HepG2 (cell line): ENCODE measurements around the gene SLC24A4. TPM values are rescaled to one million over a fixed set of nuclear protein-coding genes. Genes with fewer than 3 reads are reported as not detected.

Experiments used
- ATAC-seq: fragments of 200-7000 bp; cut with Tn5 transposase; 3 replicates; pipeline ENCODE4 v1.9.1; 2020; ENCODE audit warnings: mild to moderate bottlenecking, moderate library complexity
- BruUV-seq: library from RNA; stranded (reverse); fragments of 400-500 nt; replicated peaks from 2 replicates; lab custom pipeline; 2021; lab: Mats Ljungman, UMichigan
- CTCF ChIA-PET: fragments of 300-600 bp; formaldehyde crosslinking; extraction: SDS; loops from one replicate; lab custom pipeline; 2021; ENCODE audit warnings: low total read pairs, inconsistent platforms, low intra/inter-chr PET ratio; lab: Yijun Ruan, JAX
- POLR2A ChIA-PET: fragments of 350-600 bp; sonication (Branson Sonifier 250); formaldehyde crosslinking; loops from one replicate; lab custom pipeline; 2020; ENCODE audit warnings: antibody characterized with exemption, inconsistent platforms; lab: Yijun Ruan, JAX
- DNase-seq: peaks from one replicate; pipeline ENCODE4 v3.0.0-alpha.2; 2015; ENCODE audit warnings: low spot score
- FAIRE-seq: peaks from 3 replicates; lab custom pipeline; 2011; peaks lifted over from hg19 to GRCh38; lab: Jason Lieb, UNC
- H2AFZ ChIP-seq: one replicate; pipeline ENCODE4 v1.6.1; 2011; ENCODE audit warnings: low read length, inconsistent platforms
- H3K27ac ChIP-seq: fragments of 300-600 bp; 3 replicates; pipeline ENCODE4 v1.8.0; 2011; ENCODE audit warnings: mixed run types, mild to moderate bottlenecking, mixed read lengths, low read length, inconsistent platforms; ENCODE audit not compliant: insufficient read depth; ENCODE audit errors: extremely low read length
- H3K27me3 ChIP-seq, 2 experiments: fragments of 200-600 bp in 1 of 2; 2 replicates in 1 of 2; 3 replicates in 1 of 2; pipeline versions ENCODE4 v1.6.0 to v1.8.0; 2011; ENCODE audit warnings: low read length in 2 of 2, mild to moderate bottlenecking in 2 of 2, moderate library complexity in 2 of 2, inconsistent platforms in 1 of 2; ENCODE audit not compliant: insufficient read depth in 2 of 2, control insufficient read depth in 1 of 2
- H3K36me3 ChIP-seq, 2 experiments: fragments of 200-600 bp in 1 of 2; replicated peaks in 1 of 2; 2 replicates in 1 of 2; 3 replicates in 1 of 2; pipeline versions ENCODE4 v1.5.1 to v1.8.0; 2011; ENCODE audit warnings: low read length in 2 of 2, inconsistent platforms in 1 of 2; ENCODE audit not compliant: insufficient read depth in 2 of 2, control insufficient read depth in 1 of 2
- H3K4me1 ChIP-seq: 2 replicates; pipeline ENCODE4 v1.5.1; 2012; ENCODE audit warnings: low read length, inconsistent platforms; ENCODE audit not compliant: insufficient read depth
- H3K4me2 ChIP-seq: 2 replicates; pipeline ENCODE4 v1.6.0; 2011; ENCODE audit warnings: low read depth, low read length, inconsistent platforms
- H3K4me3 ChIP-seq, 3 experiments: fragments of 200-600 bp in 1 of 3; sonication (generic), shearing (Covaris generic) in 1 of 3; replicated peaks in 1 of 3; 2 replicates each; pipeline ENCODE4 v1.5.1; 2011 to 2016; ENCODE audit warnings: low read length in 3 of 3, inconsistent platforms in 2 of 3, low read depth in 2 of 3, mild to moderate bottlenecking in 2 of 3, control low read depth in 1 of 3, mixed read lengths in 1 of 3; ENCODE audit not compliant: insufficient read depth in 1 of 3
- H3K79me2 ChIP-seq: one replicate; pipeline ENCODE4 v1.6.1; 2011; ENCODE audit warnings: low read length, inconsistent platforms; ENCODE audit not compliant: insufficient read depth
- H3K9ac ChIP-seq: 2 replicates; pipeline ENCODE4 v1.6.0; 2011; ENCODE audit warnings: mild to moderate bottlenecking, low read depth, low read length, inconsistent platforms; ENCODE audit not compliant: insufficient read depth
- H3K9me3 ChIP-seq: 2 replicates; pipeline ENCODE4 v1.5.1; 2012; ENCODE audit warnings: mild to moderate bottlenecking, low read length
- H4K20me1 ChIP-seq: 2 replicates; pipeline ENCODE4 v1.6.0; 2011; ENCODE audit warnings: inconsistent platforms, mild to moderate bottlenecking, low read length, moderate library complexity; ENCODE audit not compliant: insufficient read depth
- CEBPB ChIP-seq: IDR thresholded peaks from 2 replicates; pipeline ENCODE4 v1.6.1; 2011; ENCODE audit warnings: low read depth, low read length, improper control_type of control experiment, borderline replicate concordance
- FOXK1 ChIP-seq: sonication (generic); formaldehyde crosslinking; IDR thresholded peaks from 2 replicates; pipeline ENCODE4 v1.4.0; 2020; ENCODE audit warnings: low read depth, missing genetic modification reagents, borderline replicate concordance
- GATAD2A ChIP-seq: IDR thresholded peaks from 2 replicates; pipeline ENCODE4 v1.6.1; 2016
- GPBP1L1 ChIP-seq: sonication (generic); formaldehyde crosslinking; IDR thresholded peaks from 2 replicates; pipeline ENCODE4 v1.5.0; 2020; ENCODE audit warnings: mild to moderate bottlenecking, missing genetic modification reagents
- MYC ChIP-seq: sonication (generic); formaldehyde crosslinking; IDR thresholded peaks from 2 replicates; pipeline ENCODE4 v1.9.0; 2021; ENCODE audit warnings: missing genetic modification reagents, borderline replicate concordance
- NFYC ChIP-seq: IDR thresholded peaks from 2 replicates; pipeline ENCODE4 v1.6.1; 2016; ENCODE audit warnings: missing genetic modification reagents, missing compliant biosample characterization
- REL ChIP-seq: sonication (generic); formaldehyde crosslinking; conservative IDR thresholded peaks from 2 replicates; pipeline ENCODE4 v1.8.0; 2022; ENCODE audit warnings: mild to moderate bottlenecking, missing genetic modification reagents, moderate library complexity
- SAFB2 ChIP-seq: sonication (generic); formaldehyde crosslinking; IDR thresholded peaks from 2 replicates; pipeline ENCODE4 v1.5.1; 2020; ENCODE audit warnings: missing genetic modification reagents, low read depth, mild to moderate bottlenecking, borderline replicate concordance
- SOX13 ChIP-seq, 3 experiments: fragments of 450-650 bp in 1 of 3; sonication (generic) in 1 of 3; formaldehyde crosslinking in 1 of 3; IDR thresholded peaks in 2 of 3; conservative IDR thresholded peaks in 1 of 3; 2 replicates each; pipeline versions ENCODE4 v1.5.0 to v1.6.1; 2016 to 2020; ENCODE audit warnings: antibody characterized with exemption in 1 of 3, mild to moderate bottlenecking in 1 of 3, missing compliant biosample characterization in 1 of 3, missing genetic modification reagents in 1 of 3, moderate library complexity in 1 of 3
- SOX6 ChIP-seq, 2 experiments: fragments of 450-650 bp in 1 of 2; sonication (generic) in 1 of 2; formaldehyde crosslinking in 1 of 2; IDR thresholded peaks; 2 replicates each; pipeline versions ENCODE4 v1.4.0 to v1.6.1; 2017 to 2020; ENCODE audit warnings: antibody characterized with exemption in 1 of 2, mild to moderate bottlenecking in 1 of 2, missing genetic modification reagents in 1 of 2
- THYN1 ChIP-seq: sonication (generic); formaldehyde crosslinking; IDR thresholded peaks from 2 replicates; pipeline ENCODE4 v1.8.1; 2023; ENCODE audit warnings: low read depth, mild to moderate bottlenecking, moderate library complexity, missing genetic modification reagents, borderline replicate concordance
- ZIK1 ChIP-seq: sonication (generic); formaldehyde crosslinking; IDR thresholded peaks from 2 replicates; pipeline ENCODE4 v1.5.0; 2020; ENCODE audit warnings: mild to moderate bottlenecking, low read depth, missing genetic modification reagents, borderline replicate concordance
- ZNF296 ChIP-seq: sonication (generic); formaldehyde crosslinking; conservative IDR thresholded peaks from 2 replicates; pipeline ENCODE4 v1.5.0; 2020; ENCODE audit warnings: mild to moderate bottlenecking, missing genetic modification reagents
- ZNF644 ChIP-seq: IDR thresholded peaks from 2 replicates; pipeline ENCODE4 v1.6.1; 2016; ENCODE audit warnings: low read depth
- ZNF781 ChIP-seq: sonication (generic); formaldehyde crosslinking; IDR thresholded peaks from 2 replicates; pipeline ENCODE4 v1.5.1; 2020; ENCODE audit warnings: borderline replicate concordance, mild to moderate bottlenecking, missing genetic modification reagents; ENCODE audit errors: not compliant biosample characterization
- ZSCAN25 ChIP-seq: sonication (generic); formaldehyde crosslinking; IDR thresholded peaks from 2 replicates; pipeline ENCODE4 v1.8.0; 2022; ENCODE audit warnings: mild to moderate bottlenecking, missing genetic modification reagents
- WGBS: methylation state at CpG from one replicate; pipeline ENCODE4 v1.1.6; 2017; ENCODE audit warnings: low lambda C conversion rate; 5-methylcytosine and 5-hydroxymethylcytosine counted together
- in situ Hi-C: cut with HindIII; loops from 2 replicates; pipeline ENCODE4 v1.10.0; 2017; ENCODE audit warnings: low pct_unique_long_range_greater_than_20kb; ENCODE audit not compliant: extremely low pct_ligation_motif_present
- intact Hi-C: fragments of 100-400 bp; cut with micrococcal nuclease; formaldehyde crosslinking; loops from one replicate; pipeline ENCODE4 v1.10.0; 2022; ENCODE audit not compliant: unreplicated experiment
- polyA plus RNA-seq, 8 experiments: library from polyadenylated mRNA; depleted of rRNA in 3 of 8; stranded (reverse) in 7 of 8; unstranded in 1 of 8; fragments of >200 nt; fragmentation: Illumina TruSeq in 4 of 8; extraction: Trizol in 4 of 8; gene quantifications; 2 replicates each; pipeline versions ENCODE4 v1.2.1 to v1.2.3, GENCODE V29; 2011 to 2016; ENCODE audit warnings: low read depth in 4 of 8, missing spikeins in 1 of 8, mixed read lengths in 1 of 8; ENCODE audit not compliant: insufficient read depth in 1 of 8
- total RNA-seq, 5 experiments: library from RNA; depleted of rRNA; stranded (reverse); fragments of >200 nt; fragmentation: Illumina TruSeq; extraction: Trizol; gene quantifications; 2 replicates each; pipeline ENCODE4 v1.2.3, GENCODE V29; 2016; ENCODE audit warnings: low read depth in 1 of 5
- TF ChIP-seq, protein P1 (sequence below), 2 experiments: fragments of 450-650 bp in 1 of 2; sonication (generic) in 1 of 2; formaldehyde crosslinking; IDR thresholded peaks; 2 replicates each; pipeline versions ENCODE4 v1.5.0 to v1.8.0; 2020 to 2022; ENCODE audit warnings: mild to moderate bottlenecking in 1 of 2, missing genetic modification reagents in 1 of 2
- TF ChIP-seq, protein P2 (sequence below): sonication (generic); formaldehyde crosslinking; IDR thresholded peaks from 2 replicates; pipeline ENCODE4 v1.8.0; 2022; ENCODE audit warnings: mild to moderate bottlenecking, missing genetic modification reagents

The SLC24A4 gene
- total and polyA plus RNA-seq, 2 of the 13 experiments (the other 11 are each of a cell fraction or from before 2014, with no cell fraction given): not detected

DNA sequence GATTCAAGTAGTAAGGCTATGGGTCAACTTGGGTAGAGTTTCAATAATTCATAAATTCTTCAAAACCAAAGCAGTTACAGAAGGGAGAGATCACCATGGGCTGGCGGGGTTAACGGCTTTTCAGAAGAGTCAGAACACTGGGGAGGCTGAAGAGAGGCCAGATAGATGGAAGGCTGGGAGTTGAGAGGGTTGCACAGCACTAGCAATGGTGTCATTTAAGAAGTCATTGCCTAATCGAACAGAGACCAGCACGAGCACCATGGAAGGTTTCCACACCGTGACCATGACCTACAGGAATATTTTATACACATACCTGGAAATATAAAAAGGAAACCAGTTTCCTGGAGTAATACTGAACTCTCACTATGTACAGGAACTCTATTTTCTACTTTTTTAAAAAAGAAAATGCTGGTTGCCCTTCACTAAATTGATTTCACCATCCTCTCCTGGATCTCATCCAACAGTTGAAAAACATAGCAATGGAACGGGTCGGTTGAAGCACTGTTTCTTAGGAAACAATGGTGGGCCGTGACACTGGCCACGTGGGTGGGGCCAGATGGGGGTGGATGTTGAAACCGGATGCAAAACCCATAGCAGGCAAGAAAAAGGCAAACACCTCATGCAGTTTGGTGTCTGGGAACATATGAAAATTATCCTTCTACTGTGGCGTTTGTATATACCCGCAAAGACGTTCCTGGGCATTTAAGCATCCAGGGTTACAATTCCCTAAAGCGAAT is 152.7 kb downstream of the SLC24A4 start (continued):
- TF ChIP-seq SOX13 (IDR thresholded peaks at IDR 0.05) (no peak), SOX13 (CRISPR knock-in tag; conservative IDR thresholded peaks at IDR 0.05 in 1 of 2, IDR thresholded peaks at IDR 0.05 in 1 of 2) (peak in 1 of 2 experiments; percentile 77; a peak in 2 of 4 replicates), CEBPB (peak; percentile 32; the same call in 1 of the 2 replicates), GATAD2A (CRISPR knock-in tag) (peak; percentile 49), ZNF644 (CRISPR knock-in tag) (peak; percentile 52; the same call in 1 of the 2 replicates), SOX6 (IDR thresholded peaks at IDR 0.05) (no peak), SOX6 (CRISPR knock-in tag; IDR thresholded peaks at IDR 0.05) (peak; percentile 87)
- TF ChIP-seq, protein P1, sequence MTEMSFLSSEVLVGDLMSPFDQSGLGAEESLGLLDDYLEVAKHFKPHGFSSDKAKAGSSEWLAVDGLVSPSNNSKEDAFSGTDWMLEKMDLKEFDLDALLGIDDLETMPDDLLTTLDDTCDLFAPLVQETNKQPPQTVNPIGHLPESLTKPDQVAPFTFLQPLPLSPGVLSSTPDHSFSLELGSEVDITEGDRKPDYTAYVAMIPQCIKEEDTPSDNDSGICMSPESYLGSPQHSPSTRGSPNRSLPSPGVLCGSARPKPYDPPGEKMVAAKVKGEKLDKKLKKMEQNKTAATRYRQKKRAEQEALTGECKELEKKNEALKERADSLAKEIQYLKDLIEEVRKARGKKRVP (CRISPR knock-in tag; IDR thresholded peaks at IDR 0.05): peak in 1 of 2 experiments; percentile 49; a peak in 1 of 4 replicates

DNA sequence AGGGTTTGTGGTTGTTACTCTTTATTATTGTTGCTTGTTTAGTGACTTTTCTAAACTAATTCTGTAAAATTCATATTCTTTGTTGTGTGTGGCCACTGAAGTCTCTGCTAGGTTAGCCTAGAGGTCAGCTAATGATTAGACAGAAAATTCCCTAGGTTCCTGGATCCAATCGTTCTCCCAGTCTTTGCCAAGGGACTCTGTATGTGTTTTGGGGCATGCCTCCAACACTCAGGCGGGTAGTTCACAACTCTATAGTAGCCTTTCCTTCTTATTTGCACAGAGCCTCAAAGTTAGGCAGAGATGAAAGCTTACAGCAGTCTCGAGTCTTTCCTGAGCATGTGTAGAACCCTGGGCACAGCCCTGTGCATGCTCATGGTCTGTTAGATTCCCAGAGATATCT is 157.9 kb downstream of the SLC24A4 start:
- intact Hi-C loops: no loop called here
- Histone ChIP-seq H3K4me2 (no peak overlapping the region), H4K20me1 (no peaks in the 10 kb centered on the region), H3K27me3 (peaks cover 3 to 9% of the 10 kb centered on the region in 2 experiments; a peak in 3 of 5 replicates), H3K4me1 (peaks cover 11% of the 10 kb centered on the region), H2AFZ (no peak overlapping the region), H3K9me3 (no peaks in the 10 kb centered on the region), H3K9ac (no peak overlapping the region), H3K27ac (no peak overlapping the region), H3K79me2 (no peaks in the 10 kb centered on the region), H3K36me3 (no peaks in the 10 kb centered on the region), H3K4me3 (no peak overlapping the region)
- peak; percentile 48; the same call in 2 of the 3 replicates for ATAC-seq
- FAIRE-seq: no peak
- in situ Hi-C loops: no loop called here
- ChIA-PET POLR2A (interaction anchor here (0.8 kb wide), 1 partner anchor 23 kb away, joined by 3 read pairs; no protein-coding TSS in a partner anchor), CTCF (no interaction called here)
- DNase-seq: no peak
- BruUV-seq: no TSS peak
- 4% methylated on average over 2 of the region's 3 CpGs for WGBS
- TF ChIP-seq SAFB2 (CRISPR knock-in tag): no peak
- no peak for TF ChIP-seq MYC (CRISPR knock-in tag)
- TF ChIP-seq, protein P2, sequence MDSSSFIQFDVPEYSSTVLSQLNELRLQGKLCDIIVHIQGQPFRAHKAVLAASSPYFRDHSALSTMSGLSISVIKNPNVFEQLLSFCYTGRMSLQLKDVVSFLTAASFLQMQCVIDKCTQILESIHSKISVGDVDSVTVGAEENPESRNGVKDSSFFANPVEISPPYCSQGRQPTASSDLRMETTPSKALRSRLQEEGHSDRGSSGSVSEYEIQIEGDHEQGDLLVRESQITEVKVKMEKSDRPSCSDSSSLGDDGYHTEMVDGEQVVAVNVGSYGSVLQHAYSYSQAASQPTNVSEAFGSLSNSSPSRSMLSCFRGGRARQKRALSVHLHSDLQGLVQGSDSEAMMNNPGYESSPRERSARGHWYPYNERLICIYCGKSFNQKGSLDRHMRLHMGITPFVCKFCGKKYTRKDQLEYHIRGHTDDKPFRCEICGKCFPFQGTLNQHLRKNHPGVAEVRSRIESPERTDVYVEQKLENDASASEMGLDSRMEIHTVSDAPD (CRISPR knock-in tag): no peak
- no peak for TF ChIP-seq FOXK1 (CRISPR knock-in tag)
- TF ChIP-seq ZNF296 (CRISPR knock-in tag): no peak
- TF ChIP-seq THYN1 (CRISPR knock-in tag): no peak
- TF ChIP-seq GPBP1L1 (CRISPR knock-in tag): no peak
- TF ChIP-seq ZNF781 (CRISPR knock-in tag): no peak
- TF ChIP-seq ZIK1: no peak
- TF ChIP-seq NFYC (CRISPR knock-in tag): no peak
- no peak for TF ChIP-seq ZSCAN25 (CRISPR knock-in tag)
- TF ChIP-seq REL (CRISPR knock-in tag): no peak
